Neural cell (in vitro differentiated cells): Measurements from ENCODE around the gene ATP2B1. TPM values are rescaled to one million over a fixed set of nuclear protein-coding genes. Genes with fewer than 3 reads are reported as not detected.

Source experiments
- H2AFZ ChIP-seq: fragments of 200-600, 300-800 bp; sonication (generic), shearing (Covaris generic); 2 replicates; pipeline ENCODE4 v1.6.0; 2014; ENCODE audit warnings: low read depth, mild to moderate bottlenecking, antibody characterized with exemption, low read length, moderate library complexity
- H3F3A ChIP-seq: fragments of 200-600 bp; shearing (Covaris generic); 2 replicates; pipeline ENCODE4 v1.6.1; 2016; ENCODE audit warnings: mild to moderate bottlenecking, moderate library complexity, mixed read lengths, antibody characterized with exemption, low read length; ENCODE audit not compliant: insufficient read depth, poor library complexity, severe bottlenecking
- H3K27ac ChIP-seq: fragments of 200-600, 300-800 bp; sonication (generic), shearing (Covaris generic); 2 replicates; pipeline ENCODE4 v1.5.1; 2014; ENCODE audit warnings: mild to moderate bottlenecking, low read length, moderate library complexity
- H3K27me3 ChIP-seq: fragments of 300-800, 200-600 bp; sonication (generic), shearing (Covaris generic); 2 replicates; pipeline ENCODE4 v1.6.0; 2014; ENCODE audit warnings: mild to moderate bottlenecking, low read depth, low read length, moderate library complexity; ENCODE audit not compliant: insufficient read depth
- H3K36me3 ChIP-seq: fragments of 300-800, 200-600 bp; sonication (generic), shearing (Covaris generic); 2 replicates; pipeline ENCODE4 v1.5.1; 2014; ENCODE audit warnings: mild to moderate bottlenecking, antibody characterized with exemption, low read length, moderate library complexity; ENCODE audit not compliant: insufficient read depth
- H3K4me2 ChIP-seq: fragments of 300-800, 200-600 bp; sonication (generic), shearing (Covaris generic); 2 replicates; pipeline ENCODE4 v1.6.0; 2014; ENCODE audit warnings: mild to moderate bottlenecking, low read length
- H3K4me3 ChIP-seq: fragments of 300-800, 200-600 bp; sonication (generic), shearing (Covaris generic); 2 replicates; pipeline ENCODE4 v1.5.1; 2014; ENCODE audit warnings: mild to moderate bottlenecking, low read length, moderate library complexity
- H3K79me2 ChIP-seq: fragments of 200-600 bp; shearing (Covaris generic); replicated peaks from 2 replicates; pipeline ENCODE4 v1.6.0; 2014; ENCODE audit warnings: mild to moderate bottlenecking, low read length, moderate library complexity; ENCODE audit not compliant: insufficient read depth
- H3K9ac ChIP-seq: fragments of 300-800, 200-600 bp; sonication (generic), shearing (Covaris generic); 2 replicates; pipeline ENCODE4 v1.6.1; 2016; ENCODE audit warnings: mild to moderate bottlenecking, low read length, mixed read lengths
- H3K9me2 ChIP-seq: fragments of 200-600 bp; shearing (Covaris generic); 2 replicates; pipeline ENCODE4 v1.6.1; 2016; ENCODE audit warnings: mild to moderate bottlenecking, low read length, mixed read lengths; ENCODE audit not compliant: insufficient read depth
- H3K9me3 ChIP-seq: fragments of 200-600, 300-800 bp; sonication (generic), shearing (Covaris generic); 2 replicates; pipeline ENCODE4 v1.6.1; 2016; ENCODE audit warnings: mild to moderate bottlenecking, mixed run types, low read length, moderate library complexity, mixed read lengths
- H4K20me1 ChIP-seq: fragments of 200-600 bp; shearing (Covaris generic); 2 replicates; pipeline ENCODE4 v1.6.1; 2016; ENCODE audit warnings: mild to moderate bottlenecking, mixed run types; ENCODE audit not compliant: insufficient read depth
- EP300 ChIP-seq: fragments of 450-650 bp; conservative IDR thresholded peaks from 2 replicates; pipeline ENCODE4 v1.6.1; 2014; ENCODE audit warnings: antibody characterized with exemption, mild to moderate bottlenecking, moderate library complexity; ENCODE audit not compliant: poor library complexity, severe bottlenecking
- EZH2 ChIP-seq: fragments of 200-600, 300-800 bp; shearing (Covaris generic), sonication (generic); IDR thresholded peaks from 2 replicates; pipeline ENCODE4 v1.6.1; 2014; ENCODE audit warnings: antibody characterized with exemption, low read length, borderline replicate concordance, mild to moderate bottlenecking; ENCODE audit not compliant: insufficient read depth, poor library complexity, severe bottlenecking
- MXI1 ChIP-seq: fragments of 450-650 bp; conservative IDR thresholded peaks from 2 replicates; pipeline ENCODE4 v1.6.1; 2014; ENCODE audit warnings: antibody characterized with exemption, mild to moderate bottlenecking; ENCODE audit not compliant: poor library complexity, severe bottlenecking
- POLR2AphosphoS5 ChIP-seq: IDR thresholded peaks from 2 replicates; pipeline ENCODE4 v1.6.1; 2012
- RAD21 ChIP-seq: fragments of 450-650 bp; conservative IDR thresholded peaks from 2 replicates; pipeline ENCODE4 v1.6.1; 2014; ENCODE audit warnings: antibody characterized with exemption, mild to moderate bottlenecking, moderate library complexity
- SMC3 ChIP-seq: fragments of 450-650 bp; conservative IDR thresholded peaks from 2 replicates; pipeline ENCODE4 v1.6.1; 2014; ENCODE audit warnings: antibody characterized with exemption, mild to moderate bottlenecking, moderate library complexity; ENCODE audit not compliant: poor library complexity
- TAF1 ChIP-seq: IDR thresholded peaks from 2 replicates; pipeline ENCODE4 v1.6.1; 2012; ENCODE audit warnings: low read depth
- polyA plus RNA-seq: library from polyadenylated mRNA; depleted of rRNA; stranded (reverse); fragments of >200 nt; gene quantifications from 2 replicates; pipeline ENCODE4 v1.2.3, GENCODE V29; 2014
- TF ChIP-seq, protein P1 (sequence below): fragments of 450-650 bp; IDR thresholded peaks from 2 replicates; pipeline ENCODE4 v1.5.1; 2014; ENCODE audit warnings: antibody characterized with exemption, mild to moderate bottlenecking, moderate library complexity; ENCODE audit not compliant: poor library complexity, severe bottlenecking
- TF ChIP-seq, protein P2 (sequence below): IDR thresholded peaks from 2 replicates; pipeline ENCODE4 v1.6.1; 2012; ENCODE audit warnings: borderline replicate concordance

Gene ATP2B1
- polyA plus RNA-seq, 1 donor from 2014 or later: 139 TPM

DNA sequence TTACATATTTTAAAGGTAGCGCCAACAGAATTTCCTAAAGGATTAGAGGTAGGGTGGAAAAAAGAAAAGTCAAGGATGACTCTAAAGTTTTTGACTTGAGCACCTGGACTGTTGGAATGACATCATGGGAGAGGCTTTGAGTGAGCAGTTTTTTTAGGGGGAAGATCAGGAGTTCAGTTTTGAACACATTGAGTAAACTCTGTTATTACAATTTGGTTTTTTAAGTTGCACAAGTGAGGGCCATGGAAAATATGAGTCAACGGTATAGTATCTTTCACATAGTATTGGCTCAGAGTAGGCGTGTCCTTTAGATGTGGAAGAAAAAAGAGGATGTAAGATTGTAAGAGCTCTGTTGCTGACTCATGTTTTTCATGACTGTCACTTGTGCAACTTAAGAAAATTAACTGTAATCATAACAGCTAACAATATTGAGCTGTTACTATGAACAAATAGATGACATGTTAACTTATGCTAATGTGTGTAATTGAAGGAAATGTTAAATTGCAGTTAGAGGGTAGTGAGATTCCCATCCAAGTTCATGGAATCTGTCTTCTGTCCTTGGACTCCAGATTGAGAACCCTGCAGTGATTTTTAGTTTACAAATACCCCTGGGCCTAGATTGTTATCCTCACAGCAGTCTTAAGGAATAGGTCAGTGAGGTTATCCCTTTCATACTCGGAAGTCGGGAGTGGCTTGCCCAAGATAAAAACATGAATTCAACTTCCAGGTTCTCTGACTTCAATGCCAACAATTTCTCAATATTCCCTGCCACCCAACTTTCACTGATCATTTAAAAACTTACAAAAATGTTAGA lies 48.2 kb upstream of the ATP2B1 start:
- H3K9me3 ChIP-seq: no peaks in the 10 kb centered on the region
- no peaks in the 10 kb centered on the region for H3K9me2 ChIP-seq
- no peaks in the 10 kb centered on the region for H3F3A ChIP-seq
- H3K36me3 ChIP-seq: no peaks in the 10 kb centered on the region
- no peaks in the 10 kb centered on the region for H3K79me2 ChIP-seq
- H3K9ac ChIP-seq: no peak overlapping the region
- no peak overlapping the region for H2AFZ ChIP-seq
- H3K4me2 ChIP-seq: no peak overlapping the region
- no peaks in the 10 kb centered on the region for H4K20me1 ChIP-seq
- TF ChIP-seq EZH2: no peak
- TF ChIP-seq, protein P1, sequence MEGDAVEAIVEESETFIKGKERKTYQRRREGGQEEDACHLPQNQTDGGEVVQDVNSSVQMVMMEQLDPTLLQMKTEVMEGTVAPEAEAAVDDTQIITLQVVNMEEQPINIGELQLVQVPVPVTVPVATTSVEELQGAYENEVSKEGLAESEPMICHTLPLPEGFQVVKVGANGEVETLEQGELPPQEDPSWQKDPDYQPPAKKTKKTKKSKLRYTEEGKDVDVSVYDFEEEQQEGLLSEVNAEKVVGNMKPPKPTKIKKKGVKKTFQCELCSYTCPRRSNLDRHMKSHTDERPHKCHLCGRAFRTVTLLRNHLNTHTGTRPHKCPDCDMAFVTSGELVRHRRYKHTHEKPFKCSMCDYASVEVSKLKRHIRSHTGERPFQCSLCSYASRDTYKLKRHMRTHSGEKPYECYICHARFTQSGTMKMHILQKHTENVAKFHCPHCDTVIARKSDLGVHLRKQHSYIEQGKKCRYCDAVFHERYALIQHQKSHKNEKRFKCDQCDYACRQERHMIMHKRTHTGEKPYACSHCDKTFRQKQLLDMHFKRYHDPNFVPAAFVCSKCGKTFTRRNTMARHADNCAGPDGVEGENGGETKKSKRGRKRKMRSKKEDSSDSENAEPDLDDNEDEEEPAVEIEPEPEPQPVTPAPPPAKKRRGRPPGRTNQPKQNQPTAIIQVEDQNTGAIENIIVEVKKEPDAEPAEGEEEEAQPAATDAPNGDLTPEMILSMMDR: no peak
- H3K4me3 ChIP-seq: no peak overlapping the region
- no peak overlapping the region for H3K27ac ChIP-seq
- H3K27me3 ChIP-seq: no peaks in the 10 kb centered on the region

DNA sequence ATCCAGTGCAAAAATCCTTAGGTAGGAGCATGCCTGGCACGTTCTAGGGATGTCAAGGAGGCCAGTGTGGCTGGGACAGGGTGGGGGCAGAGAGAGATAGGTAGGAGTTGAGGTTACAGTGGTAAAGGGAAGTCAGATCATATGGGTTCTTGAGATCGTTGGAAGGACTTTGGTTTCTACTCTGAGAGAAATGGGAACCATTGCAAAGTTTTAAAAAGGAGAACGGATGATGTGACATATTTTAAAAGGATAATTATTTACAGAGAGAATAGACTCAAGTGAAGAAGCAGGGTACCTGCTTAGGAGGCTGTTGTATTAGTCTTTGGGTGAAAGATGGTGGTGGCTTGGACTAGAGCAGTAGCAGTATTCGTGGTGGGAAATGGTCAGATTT lies 47.6 kb upstream of the ATP2B1 start:
- no peaks in the 10 kb centered on the region for H3K36me3 ChIP-seq
- no peak overlapping the region for H2AFZ ChIP-seq
- no peak overlapping the region for H3K4me3 ChIP-seq
- no peaks in the 10 kb centered on the region for H3K9me3 ChIP-seq
- H3K27ac ChIP-seq: no peak overlapping the region
- H3K79me2 ChIP-seq: no peaks in the 10 kb centered on the region
- H3K9ac ChIP-seq: no peak overlapping the region
- H3F3A ChIP-seq: no peaks in the 10 kb centered on the region
- H3K27me3 ChIP-seq: no peaks in the 10 kb centered on the region
- H3K4me2 ChIP-seq: no peak overlapping the region
- no peaks in the 10 kb centered on the region for H3K9me2 ChIP-seq
- H4K20me1 ChIP-seq: no peaks in the 10 kb centered on the region
- no peak for TF ChIP-seq SMC3
- TF ChIP-seq EZH2: no peak
- TF ChIP-seq, protein P1: no peak
- no peak for TF ChIP-seq TAF1
- TF ChIP-seq MXI1: no peak
- TF ChIP-seq EP300: no peak
- TF ChIP-seq POLR2AphosphoS5: no peak
- TF ChIP-seq RAD21: no peak
- TF ChIP-seq, protein P2, sequence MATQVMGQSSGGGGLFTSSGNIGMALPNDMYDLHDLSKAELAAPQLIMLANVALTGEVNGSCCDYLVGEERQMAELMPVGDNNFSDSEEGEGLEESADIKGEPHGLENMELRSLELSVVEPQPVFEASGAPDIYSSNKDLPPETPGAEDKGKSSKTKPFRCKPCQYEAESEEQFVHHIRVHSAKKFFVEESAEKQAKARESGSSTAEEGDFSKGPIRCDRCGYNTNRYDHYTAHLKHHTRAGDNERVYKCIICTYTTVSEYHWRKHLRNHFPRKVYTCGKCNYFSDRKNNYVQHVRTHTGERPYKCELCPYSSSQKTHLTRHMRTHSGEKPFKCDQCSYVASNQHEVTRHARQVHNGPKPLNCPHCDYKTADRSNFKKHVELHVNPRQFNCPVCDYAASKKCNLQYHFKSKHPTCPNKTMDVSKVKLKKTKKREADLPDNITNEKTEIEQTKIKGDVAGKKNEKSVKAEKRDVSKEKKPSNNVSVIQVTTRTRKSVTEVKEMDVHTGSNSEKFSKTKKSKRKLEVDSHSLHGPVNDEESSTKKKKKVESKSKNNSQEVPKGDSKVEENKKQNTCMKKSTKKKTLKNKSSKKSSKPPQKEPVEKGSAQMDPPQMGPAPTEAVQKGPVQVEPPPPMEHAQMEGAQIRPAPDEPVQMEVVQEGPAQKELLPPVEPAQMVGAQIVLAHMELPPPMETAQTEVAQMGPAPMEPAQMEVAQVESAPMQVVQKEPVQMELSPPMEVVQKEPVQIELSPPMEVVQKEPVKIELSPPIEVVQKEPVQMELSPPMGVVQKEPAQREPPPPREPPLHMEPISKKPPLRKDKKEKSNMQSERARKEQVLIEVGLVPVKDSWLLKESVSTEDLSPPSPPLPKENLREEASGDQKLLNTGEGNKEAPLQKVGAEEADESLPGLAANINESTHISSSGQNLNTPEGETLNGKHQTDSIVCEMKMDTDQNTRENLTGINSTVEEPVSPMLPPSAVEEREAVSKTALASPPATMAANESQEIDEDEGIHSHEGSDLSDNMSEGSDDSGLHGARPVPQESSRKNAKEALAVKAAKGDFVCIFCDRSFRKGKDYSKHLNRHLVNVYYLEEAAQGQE: no peak
